Tibial artery (tissue), 4 donors: Measurements from ENCODE around the gene DGKB.

Source experiments
- DNase-seq, 2 donors: peaks; one replicate each; pipeline ENCODE4 v3.0.0-alpha.2; 2019
- H3K27ac ChIP-seq, 2 donors: fragments of 200-600 bp; sonication (generic) in 1 of 2; 1 replicate in 1 of 2; 2 replicates in 1 of 2; pipeline ENCODE4 v1.5.1; 2018 to 2019; ENCODE audit warnings: mild to moderate bottlenecking in 1 of 2
- H3K27me3 ChIP-seq, 2 donors: fragments of 200-600 bp; sonication (generic) in 1 of 2; one replicate each; pipeline versions ENCODE4 v1.5.1 to v1.6.0; 2016 to 2019
- H3K36me3 ChIP-seq, 3 donors: fragments of 200-600 bp; sonication (generic) in 2 of 3; one replicate each; pipeline ENCODE4 v1.5.1; 2016 to 2019; ENCODE audit warnings: mild to moderate bottlenecking in 2 of 3
- H3K4me1 ChIP-seq, 4 donors: fragments of 200-600 bp; sonication (generic) in 2 of 4; 1 replicate in 3 of 4; 2 replicates in 1 of 4; pipeline ENCODE4 v1.5.1; 2016 to 2019
- H3K4me3 ChIP-seq, 2 donors: fragments of 200-600 bp; sonication (generic) in 1 of 2; 1 replicate in 1 of 2; 2 replicates in 1 of 2; pipeline ENCODE4 v1.5.1; 2018 to 2019; ENCODE audit warnings: mild to moderate bottlenecking in 2 of 2
- H3K9me3 ChIP-seq, 3 donors: fragments of 200-600 bp; sonication (generic) in 1 of 3; one replicate each; pipeline ENCODE4 v1.5.1; 2016 to 2019
- intact Hi-C: fragments of 100-400 bp; cut with DNase I; formaldehyde crosslinking; loops from one replicate; pipeline ENCODE4 v1.15.0; 2023; ENCODE audit warnings: low total_unique reads
- TF ChIP-seq, protein P1 (sequence below), 2 experiments: fragments of 200-600 bp in 1 of 2; fragments of 450-650 bp in 1 of 2; IDR thresholded peaks; one replicate each; pipeline ENCODE4 v1.5.1; 2017 to 2019; ENCODE audit warnings: antibody characterized with exemption in 2 of 2, mild to moderate bottlenecking in 1 of 2, moderate library complexity in 1 of 2

The DGKB gene

DNA sequence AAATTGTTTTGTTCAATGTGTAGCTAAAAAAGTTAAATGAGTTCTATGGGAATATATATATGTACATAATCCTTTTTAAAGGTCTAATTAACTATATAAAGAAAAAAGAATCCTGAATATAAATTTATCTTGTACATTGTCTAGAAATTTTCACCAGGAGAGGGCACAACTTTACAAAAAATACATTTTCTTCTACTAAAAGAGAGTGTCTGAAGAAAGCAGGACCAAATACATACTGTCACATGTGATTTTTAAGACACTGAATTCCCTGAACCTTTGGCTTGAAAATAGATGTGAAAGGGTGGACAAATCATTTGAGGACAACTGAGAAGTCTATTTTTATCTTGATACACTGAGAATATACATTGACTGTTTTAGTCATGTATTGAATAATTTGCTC lies 204.3 kb downstream of the DGKB start:
- intact Hi-C loops = no loop called here
- Histone ChIP-seq H3K4me1 (no peaks in the 10 kb centered on the region), H3K36me3 (no peaks in the 10 kb centered on the region), H3K4me3 (no peak overlapping the region), H3K27ac (no peak overlapping the region), H3K27me3 (no peaks in the 10 kb centered on the region), H3K9me3 (no peaks in the 10 kb centered on the region)
- DNase-seq = no peak
- TF ChIP-seq, protein P1, sequence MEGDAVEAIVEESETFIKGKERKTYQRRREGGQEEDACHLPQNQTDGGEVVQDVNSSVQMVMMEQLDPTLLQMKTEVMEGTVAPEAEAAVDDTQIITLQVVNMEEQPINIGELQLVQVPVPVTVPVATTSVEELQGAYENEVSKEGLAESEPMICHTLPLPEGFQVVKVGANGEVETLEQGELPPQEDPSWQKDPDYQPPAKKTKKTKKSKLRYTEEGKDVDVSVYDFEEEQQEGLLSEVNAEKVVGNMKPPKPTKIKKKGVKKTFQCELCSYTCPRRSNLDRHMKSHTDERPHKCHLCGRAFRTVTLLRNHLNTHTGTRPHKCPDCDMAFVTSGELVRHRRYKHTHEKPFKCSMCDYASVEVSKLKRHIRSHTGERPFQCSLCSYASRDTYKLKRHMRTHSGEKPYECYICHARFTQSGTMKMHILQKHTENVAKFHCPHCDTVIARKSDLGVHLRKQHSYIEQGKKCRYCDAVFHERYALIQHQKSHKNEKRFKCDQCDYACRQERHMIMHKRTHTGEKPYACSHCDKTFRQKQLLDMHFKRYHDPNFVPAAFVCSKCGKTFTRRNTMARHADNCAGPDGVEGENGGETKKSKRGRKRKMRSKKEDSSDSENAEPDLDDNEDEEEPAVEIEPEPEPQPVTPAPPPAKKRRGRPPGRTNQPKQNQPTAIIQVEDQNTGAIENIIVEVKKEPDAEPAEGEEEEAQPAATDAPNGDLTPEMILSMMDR (IDR thresholded peaks at IDR 0.05) = no peak

DNA sequence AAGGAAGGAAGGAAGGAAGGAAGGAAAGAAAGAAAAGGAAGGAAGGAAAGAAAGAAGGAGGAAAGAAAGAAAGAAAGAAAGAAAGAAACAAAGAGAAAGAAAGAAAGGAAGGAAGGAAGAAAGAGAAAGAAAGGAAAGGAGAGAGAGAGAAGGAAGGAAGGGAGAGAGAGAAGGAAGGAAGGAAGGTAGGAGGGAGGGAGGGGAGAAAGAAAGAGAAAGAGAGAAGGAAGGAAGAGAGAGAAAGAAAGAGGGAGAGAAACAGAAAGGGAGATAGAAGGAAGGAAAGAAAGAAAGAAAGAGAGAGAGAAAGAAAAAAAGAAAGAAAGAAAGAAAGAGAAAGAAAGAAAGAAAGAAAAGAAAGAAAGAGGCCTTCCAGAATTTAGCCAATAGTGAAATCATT lies 204.9 kb downstream of the DGKB start:
- no peaks in the 10 kb centered on the region for H3K9me3 ChIP-seq
- H3K27ac ChIP-seq = no peak overlapping the region
- no peaks in the 10 kb centered on the region for H3K4me1 ChIP-seq
- no peaks in the 10 kb centered on the region for H3K27me3 ChIP-seq
- TF ChIP-seq, protein P1 (IDR thresholded peaks at IDR 0.05) = no peak
- no peak for DNase-seq
- H3K36me3 ChIP-seq = no peaks in the 10 kb centered on the region
- intact Hi-C loops = no loop called here
- H3K4me3 ChIP-seq = no peak overlapping the region

DNA sequence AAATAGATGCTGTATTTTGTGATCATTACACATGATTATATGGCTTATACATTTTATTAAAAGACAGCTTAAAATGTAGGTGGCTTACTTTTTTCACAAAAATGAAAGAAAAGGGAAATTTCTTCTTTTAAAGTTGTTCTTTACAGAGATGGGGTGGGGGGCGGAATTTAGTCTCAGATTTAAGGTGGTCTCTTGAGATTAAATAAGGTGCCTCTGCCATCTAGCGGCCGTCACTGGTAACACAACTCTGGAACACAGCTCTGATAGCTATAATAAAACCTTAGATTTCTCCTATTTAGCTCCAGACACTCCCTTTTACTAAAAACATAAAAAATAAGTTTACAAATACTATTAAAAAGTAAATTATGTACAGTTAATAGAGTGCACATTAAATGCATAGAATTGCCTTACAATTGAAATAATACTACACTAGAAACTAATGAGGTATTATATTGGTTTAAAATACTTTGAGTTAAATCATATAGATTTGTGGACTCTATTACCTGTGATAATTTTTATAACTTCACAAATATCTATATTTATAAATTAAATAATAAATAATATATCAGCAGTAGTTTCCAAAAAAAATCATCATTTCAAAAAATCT lies 210.9 kb downstream of the DGKB start:
- H3K4me3 ChIP-seq = no peak overlapping the region
- no peaks in the 10 kb centered on the region for H3K4me1 ChIP-seq
- peaks cover 0 to 5% of the 10 kb centered on the region in 2 donors for H3K27me3 ChIP-seq
- no peaks in the 10 kb centered on the region for H3K36me3 ChIP-seq
- DNase-seq = peak in 1 of 2 donors; percentile 43
- intact Hi-C loops = no loop called here
- no peak overlapping the region for H3K27ac ChIP-seq
- TF ChIP-seq, protein P1 (IDR thresholded peaks at IDR 0.05) = peak; percentile 58 to 83
- no peaks in the 10 kb centered on the region for H3K9me3 ChIP-seq

DNA sequence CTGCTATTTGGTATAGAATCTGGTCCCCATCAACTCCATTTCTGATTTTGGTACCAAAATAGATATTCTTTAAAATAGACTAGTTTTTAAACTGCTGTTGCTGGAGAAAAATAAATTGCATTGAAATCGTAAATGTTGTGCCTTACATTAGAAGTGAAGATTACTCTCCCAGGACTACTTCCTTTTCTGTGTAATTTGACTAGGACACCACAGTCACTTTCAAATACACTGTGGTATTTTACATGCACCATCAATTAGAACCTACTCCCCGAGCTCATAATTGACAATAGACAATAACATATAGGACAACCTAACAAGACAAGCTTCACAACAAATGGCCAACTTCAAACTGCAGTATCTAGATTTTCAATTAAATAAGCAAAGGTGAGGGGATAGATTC lies 211.5 kb downstream of the DGKB start:
- Histone ChIP-seq H3K27ac (no peak overlapping the region), H3K9me3 (no peaks in the 10 kb centered on the region), H3K27me3 (peaks cover 0 to 5% of the 10 kb centered on the region in 2 donors), H3K4me3 (no peak overlapping the region), H3K36me3 (no peaks in the 10 kb centered on the region), H3K4me1 (no peaks in the 10 kb centered on the region)
- DNase-seq = no peak
- TF ChIP-seq, protein P1 (IDR thresholded peaks at IDR 0.05) = no peak
- intact Hi-C loops = no loop called here

DNA sequence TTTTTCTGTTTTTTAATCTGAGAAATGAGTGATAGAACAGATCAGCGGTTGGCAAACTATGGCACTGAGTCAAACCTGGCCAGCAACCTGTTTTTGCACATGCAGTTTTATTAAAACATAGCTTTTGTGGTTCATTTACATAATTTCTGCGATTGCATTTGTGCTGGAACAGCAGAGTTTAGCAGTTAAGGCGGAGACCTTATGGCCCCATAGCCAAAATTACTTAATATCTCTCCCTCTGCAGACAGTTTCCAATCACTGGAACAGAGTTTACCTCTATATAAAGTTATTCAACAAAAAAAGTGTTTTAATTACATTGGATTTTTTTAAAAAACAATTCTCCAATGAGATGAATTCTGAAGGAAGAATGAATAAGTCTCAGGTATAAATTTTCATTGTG lies 212.1 kb downstream of the DGKB start:
- no peak for DNase-seq
- TF ChIP-seq, protein P1 (IDR thresholded peaks at IDR 0.05) = no peak
- Histone ChIP-seq H3K9me3 (no peaks in the 10 kb centered on the region), H3K27ac (no peak overlapping the region), H3K36me3 (no peaks in the 10 kb centered on the region), H3K27me3 (peaks cover 0 to 5% of the 10 kb centered on the region in 2 donors), H3K4me1 (no peaks in the 10 kb centered on the region), H3K4me3 (no peak overlapping the region)
- intact Hi-C loops = no loop called here

DNA sequence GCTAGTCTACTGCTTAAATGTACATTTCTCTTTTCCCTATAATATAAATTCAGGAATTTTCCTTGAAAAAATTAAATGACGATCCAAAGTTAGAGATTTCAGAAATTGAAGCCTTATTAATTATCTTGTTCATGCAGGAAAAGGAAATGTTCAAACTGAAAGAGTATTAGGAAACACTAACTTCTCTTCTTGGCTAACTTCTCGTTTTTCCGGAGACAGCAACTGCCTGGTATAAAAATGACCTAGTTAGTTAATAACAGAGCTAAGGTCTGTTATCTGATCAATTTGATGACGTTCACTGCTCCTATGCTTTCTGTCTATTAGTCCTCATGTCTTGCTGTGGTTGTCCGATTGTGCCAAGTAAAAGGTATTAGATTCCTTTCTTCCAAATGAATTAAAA lies 212.5 kb downstream of the DGKB start:
- DNase-seq = no peak
- no peaks in the 10 kb centered on the region for H3K9me3 ChIP-seq
- intact Hi-C loops = no loop called here
- H3K27me3 ChIP-seq = peaks cover 0 to 5% of the 10 kb centered on the region in 2 donors
- TF ChIP-seq, protein P1 (IDR thresholded peaks at IDR 0.05) = no peak
- H3K4me3 ChIP-seq = no peak overlapping the region
- no peak overlapping the region for H3K27ac ChIP-seq
- no peaks in the 10 kb centered on the region for H3K4me1 ChIP-seq
- H3K36me3 ChIP-seq = no peaks in the 10 kb centered on the region
